ENCODE data around the gene MR1. TPM values are rescaled to one million over a fixed set of nuclear protein-coding genes. Genes with fewer than 3 reads are reported as not detected.
A peak's percentile ranks its signal among the peaks of the same experiment; 100 is the strongest.

The MR1 gene
- total RNA-seq = 14.9 and 42.1 TPM in 2 replicates
- 35.3 and 41.6 TPM in 2 replicates for polyA plus RNA-seq
- 23.4 and 27.6 TPM in 2 replicates for polyA plus RNA-seq (2012)
- polyA minus RNA-seq (ENCODE audit: low replicate concordance) = 15.7 and 24.7 TPM in 2 replicates

GRCh38 chr1:181033799-181034451 lies at the start of gene MR1:
TSS of gene MR1 (plus strand) at chr1:181033983. CDS start at chr1:181034008, 25 bp downstream.
- Histone ChIP-seq H3K27ac (ENCODE audit: insufficient read depth, low read length) (peak within 1 kb of the TSS; percentile 89), H3K9ac (ENCODE audit: insufficient read depth, low read length) (peak within 1 kb of the TSS; percentile 44), H2AFZ (ENCODE audit: low read length) (peak within 1 kb of the TSS; percentile 95), H3K27me3 (ENCODE audit: control insufficient read depth, insufficient read depth, low read length) (no peaks in the 10 kb centered on the region), H3K79me2 (ENCODE audit: control insufficient read depth, insufficient read depth, low read length) (peaks cover 3% of the 10 kb centered on the region), H3K4me3 (replicated peaks in 1 of 4; ENCODE audit: control extremely low read depth in 1 of 4, insufficient read depth in 1 of 4, low read depth in 3 of 4, low read length in 4 of 4) (peak within 1 kb of the TSS; percentile 53 to 64 (median 58)), H3K9me3 (ENCODE audit: control insufficient read depth, insufficient read depth, low read depth, low read length) (no peaks in the 10 kb centered on the region), H3K36me3 (ENCODE audit: control insufficient read depth, insufficient read depth, low read length) (no peaks in the 10 kb centered on the region), H4K20me1 (ENCODE audit: control insufficient read depth, extremely low read depth, insufficient read depth, low read length) (no peaks in the 10 kb centered on the region), H3K4me1 (ENCODE audit: control insufficient read depth, extremely low read depth, insufficient read depth, low read length) (peaks cover 3% of the 10 kb centered on the region), H3K4me2 (ENCODE audit: extremely low read depth, insufficient read depth, low read length) (peak within 1 kb of the TSS; percentile 98)
- DNase-seq (ENCODE audit: low read depth in 2 of 2) = peak; percentile 74 to 90
- no peak for TF ChIP-seq EZH2 (IDR thresholded peaks at IDR 0.05; ENCODE audit: low read length, missing control alignments)
- no peak for TF ChIP-seq CTCF (conservative IDR thresholded peaks at IDR 0.05 in 1 of 2, IDR thresholded peaks at IDR 0.05 in 1 of 2; ENCODE audit: low read depth in 1 of 2, low read length in 2 of 2)

- Histone ChIP-seq H3K36me3 (ENCODE audit: control insufficient read depth, insufficient read depth, low read length) (peaks cover 10% of the 10 kb centered on the region), H3K9me3 (ENCODE audit: control insufficient read depth, insufficient read depth, low read depth, low read length) (no peaks in the 10 kb centered on the region), H3K4me2 (ENCODE audit: extremely low read depth, insufficient read depth, low read length) (no peak overlapping the region), H3K27ac (ENCODE audit: insufficient read depth, low read length) (no peak overlapping the region), H3K4me1 (ENCODE audit: control insufficient read depth, extremely low read depth, insufficient read depth, low read length) (no peaks in the 10 kb centered on the region), H4K20me1 (ENCODE audit: control insufficient read depth, extremely low read depth, insufficient read depth, low read length) (no peaks in the 10 kb centered on the region), H2AFZ (ENCODE audit: low read length) (no peak overlapping the region), H3K27me3 (ENCODE audit: control insufficient read depth, insufficient read depth, low read length) (no peaks in the 10 kb centered on the region), H3K79me2 (ENCODE audit: control insufficient read depth, insufficient read depth, low read length) (no peaks in the 10 kb centered on the region), H3K4me3 (replicated peaks in 1 of 4; ENCODE audit: control extremely low read depth in 1 of 4, insufficient read depth in 1 of 4, low read depth in 3 of 4, low read length in 4 of 4) (no peak overlapping the region), H3K9ac (ENCODE audit: insufficient read depth, low read length) (no peak overlapping the region)
- TF ChIP-seq CTCF (conservative IDR thresholded peaks at IDR 0.05 in 1 of 2, IDR thresholded peaks at IDR 0.05 in 1 of 2; ENCODE audit: low read depth in 1 of 2, low read length in 2 of 2) (no peak), EZH2 (IDR thresholded peaks at IDR 0.05; ENCODE audit: low read length, missing control alignments) (no peak)
- DNase-seq (ENCODE audit: low read depth in 2 of 2) = peak in 1 of 2 donors; percentile 25
Observed at GRCh38 chr1:180988253-180988752, 45.5 kb upstream of the MR1 start.

GRCh38 chr1:180994262-180994661 lies 39.5 kb upstream of the MR1 start:
- Histone ChIP-seq H3K79me2 (ENCODE audit: control insufficient read depth, insufficient read depth, low read length) (no peaks in the 10 kb centered on the region), H3K27ac (ENCODE audit: insufficient read depth, low read length) (no peak overlapping the region), H3K4me3 (replicated peaks in 1 of 4; ENCODE audit: control extremely low read depth in 1 of 4, insufficient read depth in 1 of 4, low read depth in 3 of 4, low read length in 4 of 4) (no peak overlapping the region), H3K4me2 (ENCODE audit: extremely low read depth, insufficient read depth, low read length) (no peak overlapping the region), H3K36me3 (ENCODE audit: control insufficient read depth, insufficient read depth, low read length) (peaks cover 2% of the 10 kb centered on the region), H3K9me3 (ENCODE audit: control insufficient read depth, insufficient read depth, low read depth, low read length) (no peaks in the 10 kb centered on the region), H3K4me1 (ENCODE audit: control insufficient read depth, extremely low read depth, insufficient read depth, low read length) (no peaks in the 10 kb centered on the region), H4K20me1 (ENCODE audit: control insufficient read depth, extremely low read depth, insufficient read depth, low read length) (no peaks in the 10 kb centered on the region), H3K27me3 (ENCODE audit: control insufficient read depth, insufficient read depth, low read length) (no peaks in the 10 kb centered on the region), H2AFZ (ENCODE audit: low read length) (no peak overlapping the region), H3K9ac (ENCODE audit: insufficient read depth, low read length) (no peak overlapping the region)
- no peak for DNase-seq (ENCODE audit: low read depth in 2 of 2)
- TF ChIP-seq CTCF (conservative IDR thresholded peaks at IDR 0.05 in 1 of 2, IDR thresholded peaks at IDR 0.05 in 1 of 2; ENCODE audit: low read depth in 1 of 2, low read length in 2 of 2) = no peak
- TF ChIP-seq EZH2 (IDR thresholded peaks at IDR 0.05; ENCODE audit: low read length, missing control alignments) = no peak
